ENCODE measurements around the gene VASP.

GRCh38 chr19:45501730-45502014 lies 5.6 kb upstream of the VASP start:
- no peak for TF ChIP-seq CTCF (conservative IDR thresholded peaks at IDR 0.05; ENCODE audit: low read length)
- no peak for TF ChIP-seq EZH2phosphoT487 (IDR thresholded peaks at IDR 0.05; ENCODE audit: borderline replicate concordance)
